Left colon (tissue), 2 donors: ENCODE measurements around the gene OLFML2A. TPM values are rescaled to one million over a fixed set of nuclear protein-coding genes. Genes with fewer than 3 reads are reported as not detected.

Experiments used
- ATAC-seq: fragments of 200-7000 bp; cut with Tn5 transposase; one replicate; pipeline ENCODE4 v1.9.1; 2020; ENCODE audit warnings: mild to moderate bottlenecking, moderate library complexity
- DNase-seq, 2 donors: peaks; one replicate each; pipeline ENCODE4 v3.0.0-alpha.2; 2020
- intact Hi-C, 2 donors: fragments of 100-400 bp; cut with DNase I in 1 of 2; cut with micrococcal nuclease in 1 of 2; formaldehyde crosslinking; loops; one replicate each; pipeline versions ENCODE4 v1.11.2 to v1.14.0; 2022; cut with DNase I, micrococcal nuclease
- total RNA-seq, 2 donors: library from RNA; stranded (reverse); fragmentation: NEBNext Ultra II Directional; extraction: Animal tissue kit (Norgen Biotek cat#: 25700); gene quantifications; one replicate each; pipeline ENCODE4 v1.2.1, GENCODE V29; 2021
- donor health status: DM: no; HTN: no; CAD: no.
- donor health status: DM: yes; HTN: yes; CAD: no.

OLFML2A gene
- total RNA-seq, 2 donors from 2014 or later = 3.3 to 12.7 TPM

DNA sequence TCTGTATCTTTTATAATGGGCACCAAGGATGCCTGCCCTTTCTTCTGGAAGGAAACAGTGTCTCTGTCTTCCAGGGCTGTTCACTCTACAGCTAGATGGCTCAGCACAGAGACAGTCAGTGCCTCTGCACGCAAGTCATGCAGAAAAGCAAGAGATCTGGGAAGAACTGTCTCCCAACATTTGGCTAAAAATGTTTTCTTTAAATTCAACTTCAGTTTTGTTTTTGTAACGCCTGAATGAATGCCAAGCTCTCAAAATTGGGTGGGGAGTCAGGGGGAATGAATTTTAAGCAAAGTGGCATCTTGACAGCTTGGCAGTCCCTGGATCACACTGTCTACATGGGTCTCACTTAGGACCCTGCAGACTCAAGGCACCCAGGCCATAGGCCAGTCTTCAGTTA is 12.6 kb downstream of the OLFML2A start:
- ATAC-seq (no peak), DNase-seq (no peak)
- intact Hi-C loops = no loop called here

DNA sequence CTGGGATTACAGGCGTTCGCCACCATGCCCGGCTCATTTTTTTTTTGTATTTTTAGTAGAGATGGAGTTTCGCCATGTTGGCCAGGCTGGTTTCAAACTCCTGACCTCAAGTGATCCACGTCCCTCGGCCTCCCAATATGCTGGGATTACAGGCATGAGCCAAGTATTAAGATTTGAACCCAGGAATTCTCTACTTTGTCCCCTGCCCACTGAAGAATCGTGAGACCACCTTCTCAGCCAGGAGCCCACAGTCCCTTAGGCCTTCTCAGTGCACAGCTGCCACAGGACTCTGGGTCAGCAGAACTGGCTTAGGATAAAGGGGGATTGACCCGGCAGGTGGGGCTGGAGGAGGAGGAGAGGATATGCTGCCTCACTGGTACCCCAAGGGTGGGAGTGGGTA is 13.4 kb downstream of the OLFML2A start:
- no peak for DNase-seq

DNA sequence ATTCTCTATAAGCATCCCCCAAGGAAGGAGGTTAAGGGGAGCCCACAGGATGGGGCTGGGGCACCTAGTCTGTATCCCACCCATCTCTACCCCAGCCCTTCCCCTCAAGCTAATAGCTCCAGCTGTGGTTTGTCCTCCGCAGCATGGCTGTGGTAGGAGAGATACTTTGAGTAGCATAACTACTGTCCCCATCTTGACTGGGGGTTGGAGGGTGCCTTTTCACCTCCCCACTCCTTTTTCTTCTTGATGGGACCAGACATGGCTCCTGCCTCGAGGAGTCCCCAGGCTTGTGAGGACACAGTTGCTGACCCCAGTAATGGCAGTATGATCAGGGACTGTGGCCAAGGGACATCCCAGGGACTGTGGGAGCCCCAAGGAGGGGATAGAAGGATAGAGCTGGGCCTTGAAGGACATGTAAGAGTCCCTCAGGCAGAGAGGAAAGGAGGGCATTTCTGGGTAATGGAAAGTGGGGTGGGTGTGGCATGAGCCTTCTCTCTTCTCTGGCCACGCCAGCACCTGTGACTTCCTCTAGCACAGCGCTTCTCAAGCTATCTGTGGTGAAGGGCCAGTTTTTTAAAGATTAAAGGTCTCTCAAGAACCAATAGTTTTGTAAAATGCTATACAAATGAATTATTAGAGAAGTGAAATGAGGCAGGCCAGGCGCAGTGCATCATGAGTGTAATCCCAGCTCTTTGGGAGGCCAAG is 14.0 kb downstream of the OLFML2A start:
- DNase-seq = no peak
- intact Hi-C loops = no loop called here
- no peak for ATAC-seq

More for the DNA sequence above, 13.4 kb downstream of the OLFML2A start:
- intact Hi-C loops = no loop called here
- ATAC-seq = no peak

DNA sequence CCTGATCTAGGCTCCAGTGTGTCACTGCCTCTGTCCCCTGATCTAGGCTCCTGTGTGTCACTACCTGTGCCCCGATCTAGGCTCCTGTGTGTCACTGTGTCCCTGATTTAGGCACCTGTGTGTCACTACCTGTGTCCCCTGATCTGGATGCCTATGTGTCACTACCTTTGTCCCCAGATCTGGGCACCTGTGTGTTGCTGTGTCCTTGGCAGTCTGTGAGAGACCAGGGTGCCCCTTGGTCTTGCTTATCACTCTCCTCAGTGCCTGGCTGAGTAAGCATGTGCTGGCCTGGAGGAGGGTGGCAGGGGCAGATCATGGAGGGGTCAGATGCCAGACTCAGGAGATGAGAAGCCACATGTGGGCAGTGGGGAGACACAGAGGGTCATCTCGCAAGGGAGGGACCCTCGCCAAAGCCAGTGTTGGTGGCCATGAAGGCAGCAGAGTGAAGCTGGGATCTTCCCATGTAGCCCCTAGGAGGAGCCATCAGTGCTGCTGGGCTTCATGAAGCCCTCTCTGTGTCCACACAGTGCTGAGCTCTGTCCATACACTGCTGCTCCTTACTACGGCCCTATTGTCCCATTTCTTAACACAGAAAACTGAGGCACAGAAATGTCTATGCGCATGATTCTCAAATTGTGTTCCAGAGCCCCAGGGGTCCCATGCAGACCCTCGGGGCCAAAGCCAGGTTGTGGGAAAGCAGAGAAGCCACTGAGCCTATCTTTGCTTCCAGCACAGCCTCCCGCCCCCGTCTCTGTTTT is 15.5 kb downstream of the OLFML2A start:
- intact Hi-C loops = no loop called here
- DNase-seq (no peak), ATAC-seq (no peak)

DNA sequence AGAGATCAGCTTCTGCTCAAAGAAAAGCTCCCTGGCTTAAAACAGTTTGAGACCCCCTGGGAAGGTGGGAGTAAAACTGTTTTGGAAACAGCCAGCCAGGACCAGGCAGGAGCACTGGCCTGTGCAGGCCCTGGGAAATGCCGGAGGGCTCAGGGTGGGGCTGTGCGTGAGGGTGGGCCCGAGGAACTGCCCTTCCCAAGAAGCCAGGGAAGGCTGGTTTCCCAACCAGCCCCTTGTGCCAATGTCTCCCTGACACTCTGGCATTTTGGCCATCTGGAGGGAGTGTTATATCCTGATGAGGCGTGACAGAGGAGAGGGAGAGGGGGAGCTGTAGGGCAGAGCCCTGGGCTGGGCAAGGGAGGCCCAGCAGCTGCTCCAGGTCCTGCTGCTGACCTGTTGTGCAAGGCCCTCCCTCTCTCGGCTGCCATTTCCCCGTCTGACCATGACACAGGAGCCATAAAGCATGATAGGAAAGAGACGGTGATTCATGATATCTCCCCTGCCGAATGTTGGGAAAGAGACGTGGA is 16.1 kb downstream of the OLFML2A start:
- ATAC-seq (no peak), DNase-seq (no peak)
- intact Hi-C loops = no loop called here

DNA sequence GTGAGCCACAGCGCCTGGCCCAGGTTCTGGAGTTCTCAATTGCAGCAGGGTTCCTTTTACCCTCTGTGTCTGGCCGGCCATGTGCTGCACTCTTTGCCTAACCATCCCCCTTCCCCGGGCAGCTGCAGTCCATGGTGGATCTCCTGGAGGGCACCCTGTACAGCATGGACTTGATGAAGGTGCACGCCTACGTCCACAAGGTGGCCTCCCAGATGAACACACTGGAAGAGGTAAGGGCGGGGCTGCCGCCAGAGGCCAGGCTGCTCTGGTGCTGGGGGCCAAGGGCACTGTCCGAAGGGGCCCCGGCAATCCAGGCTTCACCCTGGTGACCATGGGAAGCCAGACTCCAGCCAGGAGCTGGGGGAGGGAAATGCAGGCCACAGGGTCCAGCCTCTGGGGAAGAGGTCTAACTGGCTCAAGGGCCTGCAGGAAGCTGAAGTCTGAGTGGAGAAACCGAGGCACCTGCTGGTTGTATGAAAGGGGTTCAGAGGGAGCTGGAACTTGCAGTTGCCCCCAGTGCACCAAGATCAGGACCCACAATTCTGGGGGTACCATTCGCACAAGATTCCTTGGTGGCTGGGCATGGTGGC is 18.1 kb downstream of the OLFML2A start:
- no peak for DNase-seq
- intact Hi-C loops = no loop called here
- peak; percentile 85 for ATAC-seq

DNA sequence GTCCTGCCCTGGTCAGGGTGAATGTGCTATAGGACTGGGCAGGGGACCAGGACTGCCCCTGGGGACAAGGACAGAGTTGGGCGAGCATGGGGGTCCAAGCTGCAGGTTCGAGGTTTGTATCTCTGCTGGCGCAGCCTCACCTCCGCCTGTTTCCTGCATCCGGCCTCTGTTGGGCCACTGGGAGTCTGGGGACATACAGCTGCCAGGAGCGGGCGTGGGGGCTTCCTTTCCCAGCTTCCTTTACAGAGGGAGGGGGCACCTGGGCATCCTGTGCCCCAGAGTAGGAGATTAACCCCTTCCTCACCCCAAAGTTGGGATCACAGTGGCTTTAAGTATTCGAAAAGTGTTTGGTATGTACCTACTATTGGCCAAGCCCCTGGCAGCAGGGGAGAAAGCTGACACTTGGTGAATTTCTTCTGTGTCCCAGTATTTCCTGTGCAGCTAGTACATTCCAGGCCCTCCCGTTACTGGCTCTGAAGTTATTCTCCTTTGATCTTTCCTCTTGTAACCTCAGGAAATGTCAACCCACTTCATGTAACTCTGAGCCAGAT is 19.0 kb downstream of the OLFML2A start:
- DNase-seq = no peak
- no peak for ATAC-seq
- intact Hi-C loops = no loop called here

DNA sequence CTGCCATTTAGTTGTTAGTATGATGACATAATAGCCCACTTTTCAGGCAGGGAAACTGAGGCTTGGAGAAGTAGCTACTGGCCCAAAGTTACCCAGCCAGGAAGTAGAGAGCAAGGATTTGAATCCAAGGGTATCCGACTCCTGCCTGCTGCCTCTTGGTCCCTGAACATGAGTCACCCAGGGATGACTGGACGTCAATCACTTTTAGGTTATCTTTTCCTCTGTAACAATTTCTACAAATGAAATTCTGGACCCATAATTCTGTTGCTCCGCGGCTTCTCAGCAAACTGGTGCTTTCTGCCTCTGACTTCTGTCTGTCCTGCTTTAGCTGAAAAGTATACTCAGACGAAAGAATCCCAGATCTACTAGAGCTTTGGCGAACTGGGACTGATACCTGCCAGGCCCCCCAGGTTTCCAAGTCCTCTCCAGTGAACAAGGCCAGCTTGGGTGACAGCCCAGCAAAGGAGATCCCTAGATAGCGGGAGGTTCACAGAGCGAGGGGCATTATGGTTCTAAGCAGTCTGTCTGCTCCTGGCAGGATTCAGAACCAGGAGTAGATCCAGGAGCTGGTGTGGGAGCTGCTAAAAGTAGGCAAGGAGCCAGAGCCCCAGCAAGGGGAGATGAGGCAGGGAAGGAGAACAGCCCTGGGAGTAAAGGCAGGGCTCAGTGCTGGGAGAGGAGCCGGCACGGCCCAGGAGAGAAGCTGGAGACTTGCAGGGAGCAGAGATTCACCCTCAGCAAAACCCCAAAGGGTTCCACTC is 20.6 kb downstream of the OLFML2A start:
- ATAC-seq = no peak
- intact Hi-C loops = no loop called here
- DNase-seq = peak in 1 of 2 donors; percentile 54

DNA sequence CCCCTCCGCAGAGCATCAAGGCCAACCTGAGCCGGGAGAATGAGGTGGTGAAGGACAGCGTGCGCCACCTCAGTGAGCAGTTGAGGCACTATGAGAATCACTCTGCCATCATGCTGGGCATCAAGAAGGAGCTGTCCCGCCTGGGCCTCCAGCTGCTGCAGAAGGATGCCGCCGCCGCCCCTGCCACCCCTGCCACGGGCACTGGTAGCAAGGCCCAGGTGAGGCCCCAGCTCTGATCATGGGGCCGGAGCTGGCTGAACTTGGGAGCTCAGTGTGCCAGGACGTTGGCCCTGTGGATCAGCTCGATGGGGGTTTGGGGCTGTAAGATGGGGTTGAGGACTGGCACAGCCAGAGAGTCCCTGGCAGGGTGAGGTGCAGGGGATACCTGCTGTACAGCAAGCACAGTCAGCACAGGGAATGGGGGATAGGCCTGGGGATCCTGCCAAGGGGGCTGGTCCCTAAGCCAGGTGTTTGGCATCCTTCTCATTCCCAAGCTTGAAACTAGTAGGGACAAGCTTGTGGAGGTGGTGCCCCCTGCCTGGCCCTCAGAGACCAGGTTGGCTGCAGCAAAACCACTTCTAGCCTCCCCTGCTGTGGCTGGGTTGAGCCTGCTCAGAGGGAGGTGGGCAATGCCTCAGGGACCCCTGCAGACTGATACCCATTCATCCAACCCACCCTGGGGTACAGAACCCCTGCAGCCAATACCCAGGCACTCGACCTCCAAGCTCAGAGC is 22.5 kb downstream of the OLFML2A start:
- intact Hi-C loops = no loop called here
- no peak for DNase-seq
- no peak for ATAC-seq

DNA sequence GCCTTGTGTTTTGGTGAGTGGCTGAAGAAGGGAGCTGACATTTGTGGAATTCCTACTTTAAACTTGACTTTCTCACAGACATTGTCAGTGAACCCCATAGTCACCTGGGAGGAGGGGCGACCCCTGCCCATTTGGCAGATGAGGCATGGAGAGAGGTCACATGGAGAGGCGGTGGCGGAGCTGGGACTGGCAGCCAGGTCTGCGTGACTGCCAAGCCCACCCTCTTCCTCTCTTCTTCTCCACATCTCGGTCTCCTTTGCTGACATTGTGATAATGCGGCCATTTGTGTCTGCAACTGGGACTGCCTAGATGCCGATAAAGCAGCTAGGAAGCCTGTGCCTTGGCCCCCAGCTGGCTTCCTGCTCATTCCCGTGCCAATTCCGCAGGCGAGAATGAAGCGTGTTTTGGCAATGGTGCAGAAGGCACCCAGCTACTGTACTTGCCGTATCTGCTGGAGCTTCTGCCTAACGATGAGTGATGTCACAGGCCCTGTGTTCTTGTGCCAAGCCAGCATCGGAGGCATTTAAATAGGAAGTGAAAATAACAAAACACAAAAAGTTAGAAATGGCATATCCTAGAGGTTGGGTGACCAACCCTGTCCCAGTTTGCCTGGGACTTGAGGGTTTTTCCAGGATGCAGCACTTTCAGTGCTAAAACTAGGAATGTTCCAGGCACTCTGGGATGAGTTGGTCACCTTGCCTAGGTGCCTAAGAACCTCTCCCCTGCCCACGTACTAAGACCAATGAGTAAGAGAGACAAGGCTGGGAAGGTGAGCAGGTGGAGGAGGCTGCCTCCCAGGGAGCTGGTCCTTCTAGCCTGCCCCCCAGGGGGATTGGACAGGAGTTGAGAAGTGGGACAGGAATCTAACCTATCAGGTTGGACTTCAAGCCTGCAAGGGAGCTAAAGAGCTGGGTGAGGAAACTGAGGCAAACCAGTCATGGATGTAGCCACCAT is 23.6 kb downstream of the OLFML2A start:
- intact Hi-C loops = no loop called here
- DNase-seq (peak in 1 of 2 donors; percentile 35), ATAC-seq (no peak)

DNA sequence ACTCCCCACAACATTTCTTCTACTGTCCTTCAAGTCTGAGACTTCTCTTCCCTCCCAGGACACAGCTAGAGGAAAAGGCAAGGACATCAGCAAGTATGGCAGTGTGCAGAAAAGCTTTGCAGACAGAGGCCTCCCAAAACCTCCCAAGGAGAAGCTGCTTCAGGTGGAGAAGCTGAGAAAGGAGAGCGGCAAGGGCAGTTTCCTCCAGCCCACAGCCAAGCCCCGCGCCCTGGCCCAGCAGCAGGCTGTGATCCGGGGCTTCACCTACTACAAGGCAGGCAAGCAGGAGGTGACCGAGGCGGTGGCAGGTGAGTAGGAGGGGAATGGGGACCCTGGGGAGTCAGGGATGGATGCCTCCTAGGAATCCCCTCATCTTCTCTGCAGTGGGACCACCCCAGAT is 24.4 kb downstream of the OLFML2A start:
- DNase-seq (no peak), ATAC-seq (no peak)
- intact Hi-C loops = no loop called here

DNA sequence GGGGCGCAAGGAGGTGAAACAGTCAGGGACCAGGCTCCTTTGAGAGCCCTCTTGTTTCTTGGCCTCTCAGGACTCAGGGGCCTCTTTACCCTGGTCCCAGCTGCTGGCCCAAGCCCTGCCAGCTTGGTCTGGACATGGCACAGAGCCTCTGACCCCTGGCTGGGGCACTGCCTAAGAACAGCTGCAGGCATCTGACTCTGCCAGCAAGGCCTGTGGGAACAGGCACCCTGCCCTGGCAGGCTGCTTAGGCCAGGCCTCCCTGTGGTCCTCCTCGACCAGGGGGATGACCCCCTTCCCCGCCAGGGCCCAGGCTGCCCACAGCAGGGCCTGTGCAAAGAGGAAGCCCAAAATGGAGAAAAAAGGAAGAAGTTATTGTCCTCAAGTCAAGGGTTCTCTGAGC is 25.5 kb downstream of the OLFML2A start:
- no peak for ATAC-seq
- intact Hi-C loops = no loop called here
- no peak for DNase-seq

DNA sequence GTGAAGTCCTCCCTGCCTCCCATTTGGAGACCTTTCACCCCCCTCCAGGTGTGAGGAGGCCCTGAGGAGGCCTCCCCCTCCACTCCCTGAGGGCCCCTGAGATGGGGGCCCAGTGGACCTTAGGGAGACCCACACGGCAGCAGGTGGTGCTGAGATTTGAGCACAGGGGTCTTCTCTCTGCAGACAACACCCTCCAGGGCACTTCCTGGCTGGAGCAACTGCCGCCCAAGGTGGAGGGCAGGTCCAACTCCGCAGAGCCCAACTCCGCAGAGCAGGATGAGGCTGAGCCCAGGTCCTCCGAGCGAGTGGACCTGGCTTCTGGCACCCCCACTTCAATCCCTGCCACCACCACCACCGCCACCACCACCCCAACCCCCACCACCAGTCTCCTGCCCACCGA is 27.0 kb downstream of the OLFML2A start:
- intact Hi-C loops = no loop called here
- no peak for ATAC-seq
- DNase-seq = no peak

DNA sequence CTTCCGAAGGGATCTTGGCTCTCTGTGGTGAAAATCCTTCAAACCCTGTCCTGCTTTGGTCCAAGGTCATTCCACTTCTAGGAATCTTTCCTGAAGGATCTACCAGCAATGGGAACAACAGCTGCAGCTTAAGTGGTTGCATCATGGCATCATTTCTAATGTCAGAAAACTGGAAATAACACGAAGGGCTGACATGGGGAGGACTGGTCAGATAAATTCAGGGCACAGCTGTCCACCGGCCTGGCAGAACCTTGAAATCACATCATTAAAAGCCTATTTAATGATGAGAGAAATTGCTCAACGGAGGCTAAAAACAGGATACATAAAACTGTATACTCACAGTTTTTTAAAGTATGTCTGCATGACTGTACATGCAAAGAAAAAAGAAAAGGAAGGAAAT is 28.3 kb downstream of the OLFML2A start:
- no peak for DNase-seq
- no peak for ATAC-seq
- intact Hi-C loops = no loop called here

DNA sequence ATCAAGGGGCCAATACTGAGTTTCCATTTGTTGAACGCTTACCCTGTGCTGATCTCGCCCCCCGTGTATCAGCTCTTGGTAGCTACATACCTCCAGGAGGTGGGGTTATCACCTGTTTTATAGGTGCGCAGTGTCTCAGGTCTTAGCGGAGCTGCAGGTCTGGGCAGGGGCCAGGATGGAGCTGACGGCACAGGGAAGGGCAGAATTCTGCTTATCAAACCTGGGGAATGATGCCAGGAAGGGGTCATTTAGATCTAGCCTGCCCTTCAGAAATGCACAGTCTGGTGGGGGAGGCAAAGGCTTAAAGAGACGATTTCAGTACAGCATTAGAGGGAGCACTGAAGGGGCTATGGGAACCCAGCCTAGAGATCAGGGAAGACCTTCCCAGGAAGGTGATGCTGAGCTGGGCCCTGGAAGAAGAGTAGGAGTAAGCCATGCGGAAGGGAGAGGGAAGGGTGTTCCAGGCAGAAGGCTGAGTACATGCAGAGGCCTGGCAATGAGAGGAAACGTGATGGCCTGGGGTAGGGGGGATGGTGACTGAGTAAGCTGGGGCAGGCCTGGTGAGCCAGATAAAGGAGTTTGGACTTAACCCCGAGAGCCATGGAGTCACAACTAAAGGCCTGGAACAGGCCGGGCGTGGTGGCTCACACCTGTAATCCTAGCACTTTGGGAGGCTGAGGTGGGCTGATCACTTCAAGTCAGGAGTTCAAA is 31.5 kb downstream of the OLFML2A start:
- DNase-seq (no peak), ATAC-seq (no peak)
- intact Hi-C loops = no loop called here

DNA sequence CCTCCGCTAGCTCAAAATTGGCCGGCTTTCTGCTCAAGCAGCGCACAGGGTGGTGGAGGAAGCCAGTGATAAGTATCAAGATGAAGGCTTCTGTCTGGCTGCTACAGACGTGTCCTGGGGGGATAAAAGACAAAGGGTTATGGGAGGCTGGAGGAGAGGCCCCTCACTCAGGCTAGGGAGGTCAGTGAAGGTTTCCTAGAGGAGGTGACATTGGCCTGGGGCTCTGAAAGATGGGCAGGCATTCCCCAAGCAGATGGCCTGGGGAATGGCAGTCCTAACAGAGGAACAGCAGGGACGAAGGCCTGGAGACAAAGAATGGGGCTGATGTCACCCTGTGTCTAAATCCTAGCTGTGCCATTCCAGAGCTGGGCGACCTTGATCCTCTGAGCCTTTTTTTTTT is 32.3 kb downstream of the OLFML2A start:
- intact Hi-C loops = no loop called here
- ATAC-seq = no peak
- no peak for DNase-seq
